Mesodermal cell (in vitro differentiated cells): Measurements from ENCODE around the gene TBC1D22A.

Source experiments
- H3K27ac ChIP-seq: 2 replicates; pipeline ENCODE4 v1.7.0; 2013; ENCODE audit warnings: mild to moderate bottlenecking, low read depth, low read length, moderate library complexity; ENCODE audit not compliant: severe bottlenecking
- H3K36me3 ChIP-seq: 2 replicates; pipeline ENCODE4 v1.7.1; 2013; ENCODE audit warnings: mild to moderate bottlenecking, low read length, moderate library complexity; ENCODE audit not compliant: control insufficient read depth, insufficient read depth
- H3K4me1 ChIP-seq: one replicate; pipeline ENCODE4 v1.7.1; 2013; ENCODE audit warnings: mild to moderate bottlenecking, low read length; ENCODE audit not compliant: insufficient read depth, control insufficient read depth, poor library complexity, severe bottlenecking
- H3K4me3 ChIP-seq: 2 replicates; pipeline ENCODE4 v1.7.0; 2013; ENCODE audit warnings: low read length, control low read depth, mild to moderate bottlenecking; ENCODE audit not compliant: insufficient read depth, poor library complexity, severe bottlenecking; ENCODE audit errors: extremely low read depth
- H3K9me3 ChIP-seq: 2 replicates; pipeline ENCODE4 v1.7.1; 2013; ENCODE audit warnings: mild to moderate bottlenecking, low read length, moderate library complexity; ENCODE audit not compliant: control insufficient read depth
- WGBS, 2 experiments: methylation state at CpG; one replicate each; pipeline ENCODE4 v1.1.5; 2013; ENCODE audit warnings: missing lambda C conversion rate in 2 of 2; ENCODE audit not compliant: insufficient coverage in 2 of 2; 5-methylcytosine and 5-hydroxymethylcytosine counted together

The TBC1D22A gene

GRCh38 chr22:46902436-46902835 lies 140.0 kb downstream of the TBC1D22A start:
- no peaks in the 10 kb centered on the region for H3K9me3 ChIP-seq
- H3K4me3 ChIP-seq, result no peak overlapping the region
- no peak overlapping the region for H3K27ac ChIP-seq
- 89 to 92% methylated on average over 12 to 13 of the region's 14 CpGs for WGBS, 2 experiments
- H3K4me1 ChIP-seq, result peaks cover 19% of the 10 kb centered on the region
- peaks cover 6% of the 10 kb centered on the region for H3K36me3 ChIP-seq

- Histone ChIP-seq H3K4me3 (no peak overlapping the region), H3K9me3 (no peaks in the 10 kb centered on the region), H3K36me3 (peaks cover 6% of the 10 kb centered on the region), H3K27ac (no peak overlapping the region), H3K4me1 (peaks cover 19% of the 10 kb centered on the region)
- 90 to 93% methylated on average over 18 to 27 of the region's 29 CpGs for WGBS, 2 experiments
Observed at GRCh38 chr22:46902998-46903916, 140.8 kb downstream of the TBC1D22A start.

GRCh38 chr22:46905415-46905814 lies 143.0 kb downstream of the TBC1D22A start:
- Histone ChIP-seq H3K36me3 (peaks cover 6% of the 10 kb centered on the region), H3K27ac (no peak overlapping the region), H3K4me1 (peaks cover 23% of the 10 kb centered on the region), H3K9me3 (no peaks in the 10 kb centered on the region), H3K4me3 (no peak overlapping the region)
- 91 to 95% methylated on average over 12 to 15 of the region's 15 CpGs for WGBS, 2 experiments

GRCh38 chr22:46905834-46906233 lies 143.4 kb downstream of the TBC1D22A start:
- no peak overlapping the region for H3K4me3 ChIP-seq
- no peaks in the 10 kb centered on the region for H3K9me3 ChIP-seq
- WGBS, 2 experiments, result 83 to 89% methylated on average over 5 to 7 of the region's 8 CpGs
- peaks cover 6% of the 10 kb centered on the region for H3K36me3 ChIP-seq
- H3K4me1 ChIP-seq, result peaks cover 23% of the 10 kb centered on the region
- H3K27ac ChIP-seq, result no peak overlapping the region

GRCh38 chr22:46906326-46907045 lies 144.0 kb downstream of the TBC1D22A start:
- Histone ChIP-seq H3K36me3 (peaks cover 6% of the 10 kb centered on the region), H3K27ac (no peak overlapping the region), H3K9me3 (no peaks in the 10 kb centered on the region), H3K4me3 (no peak overlapping the region), H3K4me1 (peaks cover 23% of the 10 kb centered on the region)
- 93 to 96% methylated on average over 16 to 18 of the region's 18 CpGs for WGBS, 2 experiments

GRCh38 chr22:46907241-46908215 lies 145.1 kb downstream of the TBC1D22A start:
- Histone ChIP-seq H3K4me3 (no peak overlapping the region), H3K27ac (no peak overlapping the region), H3K9me3 (no peaks in the 10 kb centered on the region), H3K36me3 (peaks cover 12% of the 10 kb centered on the region), H3K4me1 (peaks cover 17% of the 10 kb centered on the region)
- 93 to 95% methylated on average over 16 to 17 of the region's 24 CpGs for WGBS, 2 experiments

GRCh38 chr22:46908641-46909107 lies 146.2 kb downstream of the TBC1D22A start:
- Histone ChIP-seq H3K36me3 (peaks cover 14% of the 10 kb centered on the region), H3K9me3 (no peaks in the 10 kb centered on the region), H3K4me3 (no peak overlapping the region), H3K27ac (no peak overlapping the region), H3K4me1 (peaks cover 6% of the 10 kb centered on the region)
- 77 to 91% methylated on average over 14 of the region's 15 CpGs for WGBS, 2 experiments

GRCh38 chr22:46909237-46910030 lies 147.0 kb downstream of the TBC1D22A start:
- Histone ChIP-seq H3K9me3 (no peaks in the 10 kb centered on the region), H3K36me3 (peaks cover 20% of the 10 kb centered on the region), H3K27ac (no peak overlapping the region), H3K4me3 (no peak overlapping the region), H3K4me1 (peaks cover 4% of the 10 kb centered on the region)
- 88 to 92% methylated on average over 21 to 24 of the region's 26 CpGs for WGBS, 2 experiments

GRCh38 chr22:46910624-46911023 lies 148.2 kb downstream of the TBC1D22A start:
- Histone ChIP-seq H3K36me3 (peaks cover 22% of the 10 kb centered on the region), H3K4me1 (peaks cover 4% of the 10 kb centered on the region), H3K9me3 (no peaks in the 10 kb centered on the region), H3K4me3 (no peak overlapping the region), H3K27ac (no peak overlapping the region)
- 90 to 96% methylated on average over 9 of the region's 9 CpGs for WGBS, 2 experiments
